Neural progenitor cell (in vitro differentiated cells): ENCODE results near the gene TACR2. TPM values are rescaled to one million over a fixed set of nuclear protein-coding genes. Genes with fewer than 3 reads are reported as not detected.

Experiments used
- DNase-seq: peaks from one replicate; pipeline ENCODE4 v3.0.0-alpha.2; 2016; ENCODE audit warnings: low spot score
- H2AFZ ChIP-seq: fragments of 200-600 bp; sonication (generic); replicated peaks from 2 replicates; pipeline ENCODE4 v1.6.1; 2016; ENCODE audit warnings: antibody characterized with exemption
- H3F3A ChIP-seq: fragments of 200-600 bp; sonication (generic); 2 replicates; pipeline ENCODE4 v1.6.1; 2016; ENCODE audit warnings: antibody characterized with exemption, low read depth
- H3K27ac ChIP-seq: fragments of 200-600 bp; sonication (generic); 2 replicates; pipeline ENCODE4 v1.5.1; 2016; ENCODE audit warnings: mild to moderate bottlenecking
- H3K27me3 ChIP-seq: fragments of 200-600 bp; sonication (generic); 2 replicates; pipeline ENCODE4 v1.6.1; 2016; ENCODE audit warnings: mild to moderate bottlenecking, moderate library complexity
- H3K36me3 ChIP-seq: fragments of 200-600 bp; sonication (generic); 2 replicates; pipeline ENCODE4 v1.5.1; 2016
- H3K4me1 ChIP-seq: fragments of 200-600 bp; sonication (generic); 2 replicates; pipeline ENCODE4 v1.6.1; 2016; ENCODE audit warnings: mixed run types
- H3K4me2 ChIP-seq: fragments of 200-600 bp; sonication (generic); 2 replicates; pipeline ENCODE4 v1.6.1; 2016
- H3K4me3 ChIP-seq: fragments of 200-600 bp; sonication (generic); 2 replicates; pipeline ENCODE4 v1.5.1; 2016
- H3K79me2 ChIP-seq: fragments of 200-600 bp; sonication (generic); 2 replicates; pipeline ENCODE4 v1.6.1; 2016; ENCODE audit warnings: low read depth
- H3K9ac ChIP-seq: fragments of 200-600 bp; sonication (generic); 2 replicates; pipeline ENCODE4 v1.6.1; 2016
- H3K9me3 ChIP-seq: fragments of 200-600 bp; sonication (generic); 2 replicates; pipeline ENCODE4 v1.5.1; 2016; ENCODE audit warnings: low read depth
- H4K20me1 ChIP-seq: fragments of 200-600 bp; sonication (generic); 2 replicates; pipeline ENCODE4 v1.6.1; 2016; ENCODE audit warnings: low read depth
- H3K27ac Mint-ChIP-seq: 3 replicates; pipeline ENCODE4 v1.8.0; 2021; ENCODE audit warnings: mixed read lengths
- H3K27me3 Mint-ChIP-seq: 2 replicates; pipeline ENCODE4 v1.8.0; 2022; ENCODE audit warnings: low read depth, mild to moderate bottlenecking, inconsistent platforms, moderate library complexity, mixed read lengths; ENCODE audit not compliant: insufficient read depth
- H3K36me3 Mint-ChIP-seq: 3 replicates; pipeline ENCODE4 v1.8.0; 2021; ENCODE audit warnings: mixed read lengths
- H3K4me1 Mint-ChIP-seq: 3 replicates; pipeline ENCODE4 v1.8.0; 2021; ENCODE audit warnings: mixed read lengths
- H3K4me3 Mint-ChIP-seq: 3 replicates; pipeline ENCODE4 v1.8.0; 2021; ENCODE audit warnings: mild to moderate bottlenecking, moderate library complexity, mixed read lengths
- H3K9me3 Mint-ChIP-seq: 3 replicates; pipeline ENCODE4 v1.8.0; 2020; ENCODE audit warnings: mixed read lengths
- EZH2 ChIP-seq: fragments of 200-600 bp; sonication (generic); IDR thresholded peaks from 2 replicates; pipeline ENCODE4 v1.6.1; 2017; ENCODE audit warnings: antibody characterized with exemption, mild to moderate bottlenecking, moderate library complexity
- EZH2phosphoT487 ChIP-seq: fragments of 200-600 bp; sonication (generic); IDR thresholded peaks from 2 replicates; pipeline ENCODE4 v1.6.1; 2017; ENCODE audit warnings: antibody characterized with exemption
- total RNA-seq: library from RNA; depleted of rRNA; stranded (reverse); fragments of >200 nt; gene quantifications from 2 replicates; pipeline ENCODE4 v1.2.3, GENCODE V29; 2015; ENCODE audit warnings: low replicate concordance
- TF ChIP-seq, protein P1 (sequence below): fragments of 200-600 bp; sonication (generic); IDR thresholded peaks from 2 replicates; pipeline ENCODE4 v1.5.1; 2017; ENCODE audit warnings: antibody characterized with exemption, mild to moderate bottlenecking

The TACR2 gene
- total RNA-seq, 1 donor from 2014 or later: not detected

DNA sequence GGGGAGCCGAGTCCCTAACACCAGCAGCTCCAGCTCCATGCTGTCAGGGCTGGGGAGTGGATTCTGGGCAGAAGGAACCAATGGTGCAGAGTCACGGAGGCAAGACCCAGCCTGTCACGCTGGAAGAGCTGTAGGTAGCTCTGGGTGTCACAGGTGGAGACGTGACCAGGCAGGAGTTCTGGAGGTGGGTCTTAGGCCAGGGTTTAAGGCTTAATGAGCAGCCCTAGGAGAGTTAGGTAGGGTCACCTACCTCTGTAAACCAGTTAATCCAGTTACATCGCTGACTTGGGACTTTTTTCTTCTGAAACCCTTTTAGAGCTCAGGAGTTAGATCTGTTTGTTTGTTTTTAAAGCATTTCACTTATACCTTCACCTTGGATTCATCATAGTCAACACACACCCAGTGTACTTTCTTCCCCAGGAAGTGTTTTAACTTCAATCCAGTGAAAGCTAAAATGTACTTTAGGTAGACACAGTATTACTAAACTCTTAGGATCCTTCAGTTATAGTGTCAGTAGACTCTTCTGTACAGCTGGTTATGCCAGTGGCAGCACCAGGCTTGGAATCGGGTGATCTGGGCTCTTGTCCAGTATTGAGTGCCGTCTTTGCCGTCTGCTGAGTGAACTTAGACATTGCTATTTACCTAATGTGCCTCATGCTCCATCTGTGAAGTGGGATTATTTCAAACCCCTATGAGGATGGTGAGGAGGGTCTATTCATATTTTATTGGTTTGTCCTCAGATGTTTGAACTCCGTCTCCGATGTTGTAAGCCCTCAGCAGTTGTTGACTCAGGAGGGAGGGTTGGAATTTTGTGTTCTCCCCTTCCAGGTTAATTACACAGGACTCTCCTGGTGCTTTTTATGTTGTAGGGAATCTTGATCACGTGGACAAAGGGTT is 31.0 kb downstream of the TACR2 start:
- Histone ChIP-seq H3K9ac (no peak overlapping the region), H4K20me1 (no peaks in the 10 kb centered on the region), H3K27me3 (no peaks in the 10 kb centered on the region), H2AFZ (no peak overlapping the region), H3K79me2 (no peaks in the 10 kb centered on the region), H3F3A (peaks cover 8% of the 10 kb centered on the region), H3K4me2 (no peak overlapping the region), H3K36me3 (no peaks in the 10 kb centered on the region), H3K4me3 (no peak overlapping the region), H3K27ac (no peak overlapping the region), H3K9me3 (no peaks in the 10 kb centered on the region), H3K4me1 (peaks cover 10% of the 10 kb centered on the region)
- no peak for DNase-seq
- H3K9me3 Mint-ChIP-seq: no peaks in the 10 kb centered on the region
- H3K27me3 Mint-ChIP-seq: no peaks in the 10 kb centered on the region
- no peak overlapping the region for H3K27ac Mint-ChIP-seq
- peaks cover 30% of the 10 kb centered on the region for H3K36me3 Mint-ChIP-seq
- peaks cover 8% of the 10 kb centered on the region for H3K4me1 Mint-ChIP-seq
- TF ChIP-seq EZH2: no peak
- TF ChIP-seq, protein P1, sequence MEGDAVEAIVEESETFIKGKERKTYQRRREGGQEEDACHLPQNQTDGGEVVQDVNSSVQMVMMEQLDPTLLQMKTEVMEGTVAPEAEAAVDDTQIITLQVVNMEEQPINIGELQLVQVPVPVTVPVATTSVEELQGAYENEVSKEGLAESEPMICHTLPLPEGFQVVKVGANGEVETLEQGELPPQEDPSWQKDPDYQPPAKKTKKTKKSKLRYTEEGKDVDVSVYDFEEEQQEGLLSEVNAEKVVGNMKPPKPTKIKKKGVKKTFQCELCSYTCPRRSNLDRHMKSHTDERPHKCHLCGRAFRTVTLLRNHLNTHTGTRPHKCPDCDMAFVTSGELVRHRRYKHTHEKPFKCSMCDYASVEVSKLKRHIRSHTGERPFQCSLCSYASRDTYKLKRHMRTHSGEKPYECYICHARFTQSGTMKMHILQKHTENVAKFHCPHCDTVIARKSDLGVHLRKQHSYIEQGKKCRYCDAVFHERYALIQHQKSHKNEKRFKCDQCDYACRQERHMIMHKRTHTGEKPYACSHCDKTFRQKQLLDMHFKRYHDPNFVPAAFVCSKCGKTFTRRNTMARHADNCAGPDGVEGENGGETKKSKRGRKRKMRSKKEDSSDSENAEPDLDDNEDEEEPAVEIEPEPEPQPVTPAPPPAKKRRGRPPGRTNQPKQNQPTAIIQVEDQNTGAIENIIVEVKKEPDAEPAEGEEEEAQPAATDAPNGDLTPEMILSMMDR: no peak
- TF ChIP-seq EZH2phosphoT487: no peak
- H3K4me3 Mint-ChIP-seq: no peak overlapping the region

DNA sequence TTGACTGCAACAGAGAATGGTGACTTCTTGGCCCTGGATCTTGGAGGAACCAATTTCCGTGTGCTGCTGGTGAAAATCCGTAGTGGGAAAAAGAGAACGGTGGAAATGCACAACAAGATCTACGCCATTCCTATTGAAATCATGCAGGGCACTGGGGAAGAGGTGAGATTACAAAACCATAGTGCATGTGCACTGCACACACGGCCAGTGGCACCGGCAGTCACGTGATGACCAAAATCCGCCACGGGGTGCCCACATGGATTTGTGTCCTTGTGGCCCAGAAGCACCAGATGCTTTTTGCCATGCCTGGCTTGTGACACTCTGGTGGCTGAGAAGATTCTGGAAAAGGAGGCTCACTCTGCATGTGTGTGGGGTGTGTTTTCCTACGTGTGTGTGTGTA is 32.4 kb downstream of the TACR2 start:
- no peak overlapping the region for H2AFZ ChIP-seq
- H3K9ac ChIP-seq: no peak overlapping the region
- no peak overlapping the region for H3K27ac Mint-ChIP-seq
- H3K4me3 Mint-ChIP-seq: no peak overlapping the region
- TF ChIP-seq, protein P1: no peak
- TF ChIP-seq EZH2 (no peak), EZH2phosphoT487 (no peak)
- H3K36me3 Mint-ChIP-seq: peaks cover 36% of the 10 kb centered on the region
- no peak for DNase-seq
- no peaks in the 10 kb centered on the region for H4K20me1 ChIP-seq
- no peaks in the 10 kb centered on the region for H3K27me3 ChIP-seq
- no peak overlapping the region for H3K27ac ChIP-seq
- H3K4me1 ChIP-seq: no peaks in the 10 kb centered on the region
- H3K4me2 ChIP-seq: no peak overlapping the region
- H3K9me3 ChIP-seq: no peaks in the 10 kb centered on the region
- peaks cover 4% of the 10 kb centered on the region for H3F3A ChIP-seq
- H3K9me3 Mint-ChIP-seq: no peaks in the 10 kb centered on the region
- no peaks in the 10 kb centered on the region for H3K79me2 ChIP-seq
- H3K4me1 Mint-ChIP-seq: no peaks in the 10 kb centered on the region
- H3K36me3 ChIP-seq: no peaks in the 10 kb centered on the region
- H3K27me3 Mint-ChIP-seq: no peaks in the 10 kb centered on the region
- no peak overlapping the region for H3K4me3 ChIP-seq

DNA sequence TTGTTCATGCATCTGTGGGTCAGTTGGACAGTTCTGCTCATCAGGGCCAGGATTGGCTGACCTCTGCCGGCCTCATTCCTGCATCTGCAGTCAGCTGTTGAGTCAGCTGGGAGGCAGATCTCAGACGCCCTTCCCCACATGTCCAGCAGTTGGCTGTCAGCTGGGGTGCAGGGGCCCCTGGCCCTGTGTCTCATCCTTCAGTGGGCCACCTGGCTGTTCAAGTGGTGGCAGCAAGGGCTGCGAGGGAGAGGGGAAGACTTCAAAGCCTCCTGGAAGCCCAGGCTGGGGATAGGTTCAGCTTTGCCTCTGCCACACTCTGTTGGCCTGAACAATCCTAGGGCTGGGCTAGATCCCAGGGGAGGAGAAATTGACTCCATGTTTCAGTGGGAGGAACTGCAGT is 33.2 kb downstream of the TACR2 start:
- Mint-ChIP-seq H3K36me3 (peaks cover 29% of the 10 kb centered on the region), H3K4me3 (no peak overlapping the region), H3K9me3 (no peaks in the 10 kb centered on the region), H3K27me3 (no peaks in the 10 kb centered on the region), H3K4me1 (no peaks in the 10 kb centered on the region), H3K27ac (no peak overlapping the region)
- H3K9ac ChIP-seq: no peak overlapping the region
- no peak for DNase-seq
- no peaks in the 10 kb centered on the region for H3K27me3 ChIP-seq
- no peaks in the 10 kb centered on the region for H4K20me1 ChIP-seq
- no peaks in the 10 kb centered on the region for H3K4me1 ChIP-seq
- no peak overlapping the region for H3K4me3 ChIP-seq
- no peak overlapping the region for H3K27ac ChIP-seq
- H3K79me2 ChIP-seq: no peaks in the 10 kb centered on the region
- no peaks in the 10 kb centered on the region for H3K9me3 ChIP-seq
- no peak overlapping the region for H2AFZ ChIP-seq
- TF ChIP-seq EZH2phosphoT487: no peak
- TF ChIP-seq, protein P1: no peak
- no peak for TF ChIP-seq EZH2
- H3K4me2 ChIP-seq: no peak overlapping the region
- H3F3A ChIP-seq: no peaks in the 10 kb centered on the region
- H3K36me3 ChIP-seq: no peaks in the 10 kb centered on the region
